GM23248 (cell line): ENCODE measurements around the gene THOC1. TPM values are rescaled to one million over a fixed set of nuclear protein-coding genes. Genes with fewer than 3 reads are reported as not detected.

Experiments
- DNase-seq: peaks from one replicate; pipeline ENCODE4 v3.0.0-alpha.2; 2015
- H2AFZ ChIP-seq: fragments of 200-600 bp; sonication (generic); 2 replicates; pipeline ENCODE4 v1.6.1; 2016; ENCODE audit warnings: antibody characterized with exemption
- H3F3A ChIP-seq: fragments of 200-600 bp; sonication (generic); 2 replicates; pipeline ENCODE4 v1.6.1; 2016; ENCODE audit warnings: mild to moderate bottlenecking, antibody characterized with exemption, mixed run types; ENCODE audit not compliant: insufficient read depth
- H3K27ac ChIP-seq: fragments of 200-600 bp; sonication (generic); 2 replicates; pipeline ENCODE4 v1.5.1; 2016; ENCODE audit warnings: mild to moderate bottlenecking
- H3K27me3 ChIP-seq: fragments of 200-600 bp; sonication (generic); replicated peaks from 2 replicates; pipeline ENCODE4 v1.6.1; 2016; ENCODE audit warnings: mild to moderate bottlenecking; ENCODE audit not compliant: insufficient read depth
- H3K36me3 ChIP-seq: fragments of 200-600 bp; sonication (generic); 2 replicates; pipeline ENCODE4 v1.6.1; 2016; ENCODE audit warnings: low read depth, mild to moderate bottlenecking
- H3K4me1 ChIP-seq: fragments of 200-600 bp; sonication (generic); 2 replicates; pipeline ENCODE4 v1.6.1; 2016; ENCODE audit warnings: mild to moderate bottlenecking; ENCODE audit not compliant: insufficient read depth
- H3K4me2 ChIP-seq: fragments of 200-600 bp; sonication (generic); one replicate; pipeline ENCODE4 v1.6.1; 2016; ENCODE audit warnings: mild to moderate bottlenecking; ENCODE audit not compliant: unreplicated experiment
- H3K4me3 ChIP-seq: fragments of 200-600 bp; sonication (generic); 2 replicates; pipeline ENCODE4 v1.5.1; 2016; ENCODE audit warnings: mild to moderate bottlenecking
- H3K79me2 ChIP-seq: fragments of 200-600 bp; sonication (generic); 2 replicates; pipeline ENCODE4 v1.6.1; 2016; ENCODE audit warnings: mild to moderate bottlenecking; ENCODE audit not compliant: insufficient read depth
- H3K9ac ChIP-seq: fragments of 200-600 bp; sonication (generic); 2 replicates; pipeline ENCODE4 v1.6.1; 2016; ENCODE audit warnings: mild to moderate bottlenecking
- H3K9me2 ChIP-seq: fragments of 200-600 bp; sonication (generic); 2 replicates; pipeline ENCODE4 v1.6.1; 2016; ENCODE audit warnings: mixed run types, mild to moderate bottlenecking, moderate library complexity; ENCODE audit not compliant: insufficient read depth
- H3K9me3 ChIP-seq: fragments of 200-600 bp; sonication (generic); one replicate; pipeline ENCODE4 v1.6.1; 2017; ENCODE audit warnings: low read depth
- H4K20me1 ChIP-seq: fragments of 200-600 bp; sonication (generic); 2 replicates; pipeline ENCODE4 v1.6.0; 2016; ENCODE audit not compliant: insufficient read depth
- EZH2 ChIP-seq: fragments of 200-600 bp; sonication (generic); IDR thresholded peaks from 2 replicates; pipeline ENCODE4 v1.6.1; 2018; ENCODE audit warnings: antibody characterized with exemption, mild to moderate bottlenecking; ENCODE audit not compliant: insufficient read depth, poor library complexity, severe bottlenecking
- EZH2phosphoT487 ChIP-seq: fragments of 200-600 bp; sonication (generic); IDR thresholded peaks from 2 replicates; pipeline ENCODE4 v1.6.1; 2018; ENCODE audit warnings: antibody characterized with exemption, moderate library complexity, mild to moderate bottlenecking, low read depth; ENCODE audit not compliant: insufficient read depth
- WGBS, 2 experiments: methylation state at CpG; one replicate each; pipeline ENCODE4 v1.1.6; 2015 to 2017; ENCODE audit warnings: low lambda C conversion rate in 2 of 2, low coverage in 1 of 2; ENCODE audit errors: missing lambda C conversion rate in 2 of 2; 5-methylcytosine and 5-hydroxymethylcytosine counted together
- in situ Hi-C: fragments of 300-500 bp; cut with MboI; formaldehyde crosslinking; loops from 2 replicates; pipeline ENCODE4 v1.15.0; 2020
- polyA plus RNA-seq: library from polyadenylated mRNA; unstranded; fragments of >200 nt; fragmentation: Nextera tagmentation; extraction: Ambion mirVana; gene quantifications from 2 replicates; pipeline ENCODE4 v1.2.1, GENCODE V29; 2016
- total RNA-seq: library from RNA; depleted of rRNA; stranded (reverse); fragments of >200 nt; shearing (Covaris generic); gene quantifications from 2 replicates; pipeline ENCODE4 v1.2.3, GENCODE V29; 2014; rRNA removed

The THOC1 gene
- total and polyA plus RNA-seq, 2 experiments from 2014 or later, result 23.2 to 28.3 TPM

DNA sequence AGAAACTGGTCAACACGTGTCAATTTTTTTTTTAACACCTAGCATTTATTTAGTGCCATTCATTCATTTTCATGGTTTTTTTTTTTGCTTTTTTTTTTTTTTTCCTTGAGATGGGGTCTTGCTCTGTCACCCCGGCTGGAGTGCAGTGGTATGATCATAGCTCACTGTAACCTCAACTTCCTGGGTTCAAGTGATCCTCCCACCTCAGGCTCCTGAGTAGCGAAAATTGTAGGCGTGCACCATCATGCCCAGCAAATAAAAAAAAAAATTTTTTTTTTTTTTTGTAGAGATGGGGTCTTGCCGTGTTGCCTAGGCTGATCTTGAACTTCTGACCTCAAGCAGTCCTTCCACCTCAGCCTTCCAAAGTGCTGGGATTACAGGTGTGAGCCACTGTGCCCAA lies 88.3 kb downstream of the THOC1 start:
- no peaks in the 10 kb centered on the region for H3K9me2 ChIP-seq
- TF ChIP-seq EZH2, result no peak
- no peak for TF ChIP-seq EZH2phosphoT487
- peaks cover 8% of the 10 kb centered on the region; the same call in 1 of the 2 replicates for H3F3A ChIP-seq
- WGBS, 2 experiments, result 93 to 94% methylated on average over 5 of the region's 5 CpGs
- no peaks in the 10 kb centered on the region for H3K27me3 ChIP-seq
- no peak overlapping the region for H2AFZ ChIP-seq
- H3K79me2 ChIP-seq, result peaks cover 97% of the 10 kb centered on the region
- no peak overlapping the region for H3K4me2 ChIP-seq
- H3K36me3 ChIP-seq, result peaks cover 34% of the 10 kb centered on the region
- DNase-seq, result no peak
- no peaks in the 10 kb centered on the region; the same call in 1 of the 2 replicates for H4K20me1 ChIP-seq
- H3K27ac ChIP-seq, result no peak overlapping the region
- 0 out of 2 replicates have a peak, but pooled peaks cover 3% of the 10 kb centered on the region for H3K4me1 ChIP-seq
- H3K4me3 ChIP-seq, result no peak overlapping the region
- in situ Hi-C loops, result no loop called here
- H3K9me3 ChIP-seq, result no peaks in the 10 kb centered on the region
- no peak overlapping the region for H3K9ac ChIP-seq

DNA sequence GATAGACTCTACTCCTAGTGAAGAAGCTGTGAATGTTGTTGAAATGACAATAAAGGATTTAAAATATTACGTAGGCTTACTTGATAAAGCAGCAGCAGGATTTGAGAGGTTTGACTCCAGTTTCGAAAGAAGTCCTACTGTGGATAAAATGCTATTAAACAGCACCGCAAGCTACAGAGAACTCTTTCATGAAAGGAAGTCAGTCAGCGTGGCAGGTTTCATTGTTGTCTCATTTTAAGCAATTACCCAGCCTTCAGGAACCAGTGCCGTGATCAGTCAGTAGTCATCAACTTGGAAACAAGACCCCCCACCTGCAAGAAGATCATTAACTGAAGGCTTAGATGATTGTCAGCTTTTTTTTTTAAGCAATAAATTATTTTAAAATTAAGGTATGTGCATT lies 95.5 kb downstream of the THOC1 start:
- Histone ChIP-seq H3K4me3 (no peak overlapping the region), H3F3A (no peaks in the 10 kb centered on the region), H3K9me3 (no peaks in the 10 kb centered on the region), H3K27ac (no peak overlapping the region), H2AFZ (no peak overlapping the region), H3K27me3 (no peaks in the 10 kb centered on the region), H4K20me1 (no peaks in the 10 kb centered on the region), H3K9ac (no peak overlapping the region), H3K4me1 (no peaks in the 10 kb centered on the region), H3K4me2 (no peak overlapping the region), H3K79me2 (peaks cover 81% of the 10 kb centered on the region), H3K36me3 (peaks cover 29% of the 10 kb centered on the region), H3K9me2 (no peaks in the 10 kb centered on the region)
- DNase-seq, result no peak
- TF ChIP-seq EZH2phosphoT487, result no peak
- no peak for TF ChIP-seq EZH2
- in situ Hi-C loops, result no loop called here
- 92 to 93% methylated on average over 5 of the region's 5 CpGs for WGBS, 2 experiments

Other genes starting within 250 kb of the THOC1 start
- not detected in 2 replicates for gene TUBB8B, start 218.4 kb downstream of the THOC1 start, total RNA-seq
- not detected in 2 replicates for gene TUBB8B, start 218.4 kb downstream of the THOC1 start, polyA plus RNA-seq
- gene USP14, start 109.5 kb downstream of the THOC1 start, total RNA-seq, result 13.9 and 16.1 TPM in 2 replicates
- gene USP14, start 109.5 kb downstream of the THOC1 start, polyA plus RNA-seq, result 94.8 and 96.9 TPM in 2 replicates
- 24.9 and 25.9 TPM in 2 replicates for gene COLEC12, start 232.7 kb upstream of the THOC1 start, total RNA-seq
- 19.3 and 19.4 TPM in 2 replicates for gene COLEC12, start 232.7 kb upstream of the THOC1 start, polyA plus RNA-seq